Ishikawa (cell line): Measurements from ENCODE around the gene PRRT2.

Experiments used
- EP300 ChIP-seq: IDR thresholded peaks from 2 replicates; pipeline ENCODE4 v1.6.1; 2012; ENCODE audit warnings: borderline replicate concordance
- MAX ChIP-seq: IDR thresholded peaks from 2 replicates; pipeline ENCODE4 v1.6.1; 2012
- USF1 ChIP-seq: IDR thresholded peaks from 2 replicates; pipeline ENCODE4 v1.6.1; 2012

- no peak for TF ChIP-seq MAX
- TF ChIP-seq USF1, result no peak
- no peak for TF ChIP-seq EP300
These were observed 5.9 kb upstream of the PRRT2 start, which contains the start of gene MAZ for GRCh38 chr16:29806099-29806579.
